HepG2 (cell line): ENCODE measurements around the gene HECA. TPM values are rescaled to one million over a fixed set of nuclear protein-coding genes. Genes with fewer than 3 reads are reported as not detected.

Source experiments
- JUNB ChIP-seq: sonication (generic); formaldehyde crosslinking; IDR thresholded peaks from 2 replicates; pipeline ENCODE4 v1.8.0; 2022; ENCODE audit warnings: missing genetic modification reagents, mild to moderate bottlenecking, borderline replicate concordance
- MBD4 ChIP-seq: IDR thresholded peaks from 2 replicates; pipeline ENCODE4 v1.6.1; 2012; ENCODE audit warnings: low read length, inconsistent platforms, borderline replicate concordance
- MTF2 ChIP-seq: sonication (generic); formaldehyde crosslinking; IDR thresholded peaks from 2 replicates; pipeline ENCODE4 v1.5.0; 2020; ENCODE audit warnings: missing genetic modification reagents, borderline replicate concordance
- RAD51 ChIP-seq: fragments of 450-650 bp; IDR thresholded peaks from 2 replicates; pipeline ENCODE4 v1.6.1; 2016; ENCODE audit warnings: borderline replicate concordance
- SMARCC2 ChIP-seq: fragments of 450-650 bp; IDR thresholded peaks from 2 replicates; pipeline ENCODE4 v1.6.1; 2017; ENCODE audit warnings: antibody characterized with exemption, mild to moderate bottlenecking
- STAT5B ChIP-seq: sonication (generic); formaldehyde crosslinking; IDR thresholded peaks from 2 replicates; pipeline ENCODE4 v1.4.0; 2020; ENCODE audit warnings: missing genetic modification reagents
- ZBTB20 ChIP-seq: sonication (generic); formaldehyde crosslinking; IDR thresholded peaks from 2 replicates; pipeline ENCODE4 v1.8.1; 2023; ENCODE audit warnings: missing genetic modification reagents, low read depth, mild to moderate bottlenecking, borderline replicate concordance
- ZFP36L1 ChIP-seq: sonication (generic); formaldehyde crosslinking; IDR thresholded peaks from 2 replicates; pipeline ENCODE4 v1.8.0; 2022; ENCODE audit warnings: mild to moderate bottlenecking, missing genetic modification reagents, moderate library complexity
- ZFP37 ChIP-seq: sonication (generic); formaldehyde crosslinking; IDR thresholded peaks from 2 replicates; pipeline ENCODE4 v1.4.0; 2020; ENCODE audit warnings: missing genetic modification reagents, borderline replicate concordance
- ZNF282 ChIP-seq: fragments of 450-650 bp; IDR thresholded peaks from 2 replicates; pipeline ENCODE4 v1.6.1; 2018; ENCODE audit not compliant: partially characterized antibody
- ZNF329 ChIP-seq: sonication (generic); formaldehyde crosslinking; IDR thresholded peaks from 2 replicates; pipeline ENCODE4 v1.9.0; 2021; ENCODE audit warnings: low read depth, mild to moderate bottlenecking, missing genetic modification reagents
- polyA plus RNA-seq, 8 experiments: library from polyadenylated mRNA; depleted of rRNA in 3 of 8; stranded (reverse) in 7 of 8; unstranded in 1 of 8; fragments of >200 nt; fragmentation: Illumina TruSeq in 4 of 8; extraction: Trizol in 4 of 8; gene quantifications; 2 replicates each; pipeline versions ENCODE4 v1.2.1 to v1.2.3, GENCODE V29; 2011 to 2016; ENCODE audit warnings: low read depth in 4 of 8, missing spikeins in 1 of 8, mixed read lengths in 1 of 8; ENCODE audit not compliant: insufficient read depth in 1 of 8
- total RNA-seq, 5 experiments: library from RNA; depleted of rRNA; stranded (reverse); fragments of >200 nt; fragmentation: Illumina TruSeq; extraction: Trizol; gene quantifications; 2 replicates each; pipeline ENCODE4 v1.2.3, GENCODE V29; 2016; ENCODE audit warnings: low read depth in 1 of 5
- TF ChIP-seq, protein P1 (sequence below): IDR thresholded peaks from 2 replicates; pipeline ENCODE4 v1.6.1; 2018; ENCODE audit warnings: missing genetic modification reagents, mild to moderate bottlenecking, missing compliant biosample characterization
- TF ChIP-seq, protein P2 (sequence below): sonication (generic); formaldehyde crosslinking; IDR thresholded peaks from 2 replicates; pipeline ENCODE4 v1.4.0; 2020; ENCODE audit warnings: missing genetic modification reagents, borderline replicate concordance
- TF ChIP-seq, protein P3 (sequence below): sonication (generic); formaldehyde crosslinking; IDR thresholded peaks from 2 replicates; pipeline ENCODE4 v1.5.1; 2020; ENCODE audit warnings: missing genetic modification reagents, mild to moderate bottlenecking, borderline replicate concordance
- TF ChIP-seq, protein P4 (sequence below): sonication (generic); formaldehyde crosslinking; IDR thresholded peaks from 2 replicates; pipeline ENCODE4 v1.5.0; 2020; ENCODE audit warnings: missing genetic modification reagents, mild to moderate bottlenecking, borderline replicate concordance
- TF ChIP-seq, protein P5 (sequence below): sonication (generic); formaldehyde crosslinking; IDR thresholded peaks from 2 replicates; pipeline ENCODE4 v1.4.0; 2020; ENCODE audit warnings: missing genetic modification reagents
- TF ChIP-seq, protein P6 (sequence below): sonication (generic); formaldehyde crosslinking; IDR thresholded peaks from 2 replicates; pipeline ENCODE4 v1.4.0; 2020; ENCODE audit warnings: missing genetic modification reagents, borderline replicate concordance
- TF ChIP-seq, protein P7 (sequence below): sonication (generic); formaldehyde crosslinking; IDR thresholded peaks from 2 replicates; pipeline ENCODE4 v1.4.0; 2020; ENCODE audit warnings: missing genetic modification reagents, borderline replicate concordance

Gene HECA
- total and polyA plus RNA-seq, 2 of the 13 experiments (the other 11 are each of a cell fraction or from before 2014, with no cell fraction given), result 0.18 to 0.49 TPM

DNA sequence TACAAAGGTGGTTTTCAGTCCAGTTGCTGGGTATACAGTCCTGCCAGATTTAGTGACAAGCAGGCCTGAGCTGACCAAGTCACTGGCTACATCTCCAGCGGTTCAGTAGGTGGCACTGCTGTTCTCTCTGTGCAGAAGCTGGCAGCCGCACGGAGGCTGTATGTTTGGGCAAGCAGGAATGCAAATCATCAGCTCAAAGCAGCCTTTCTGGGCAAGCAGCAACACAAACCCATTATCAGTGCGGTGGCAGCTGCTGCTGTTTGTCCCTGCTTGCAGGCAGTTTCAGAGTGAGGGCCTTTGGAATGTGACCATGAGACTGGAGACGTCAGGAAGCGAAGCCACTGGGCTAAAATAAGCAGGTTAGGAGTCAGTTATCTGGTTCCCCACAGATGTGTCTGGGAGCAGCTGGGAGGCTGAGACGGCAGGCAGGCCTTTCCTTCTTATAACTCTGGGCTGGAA is 84.4 kb downstream of the HECA start (continued):
- TF ChIP-seq, protein P1, sequence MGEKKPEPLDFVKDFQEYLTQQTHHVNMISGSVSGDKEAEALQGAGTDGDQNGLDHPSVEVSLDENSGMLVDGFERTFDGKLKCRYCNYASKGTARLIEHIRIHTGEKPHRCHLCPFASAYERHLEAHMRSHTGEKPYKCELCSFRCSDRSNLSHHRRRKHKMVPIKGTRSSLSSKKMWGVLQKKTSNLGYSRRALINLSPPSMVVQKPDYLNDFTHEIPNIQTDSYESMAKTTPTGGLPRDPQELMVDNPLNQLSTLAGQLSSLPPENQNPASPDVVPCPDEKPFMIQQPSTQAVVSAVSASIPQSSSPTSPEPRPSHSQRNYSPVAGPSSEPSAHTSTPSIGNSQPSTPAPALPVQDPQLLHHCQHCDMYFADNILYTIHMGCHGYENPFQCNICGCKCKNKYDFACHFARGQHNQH (CRISPR knock-in tag), result peak; percentile 78
- TF ChIP-seq ZFP36L1 (CRISPR knock-in tag) (0 out of 2 replicates have a peak, but pooled peaks have one; percentile 57), MTF2 (CRISPR knock-in tag) (no peak), SMARCC2 (no peak), JUNB (CRISPR knock-in tag) (no peak), ZNF329 (CRISPR knock-in tag) (no peak), ZNF282 (no peak), ZBTB20 (no peak), RAD51 (no peak), ZFP37 (no peak), STAT5B (CRISPR knock-in tag) (no peak), MBD4 (no peak)
- TF ChIP-seq, protein P2, sequence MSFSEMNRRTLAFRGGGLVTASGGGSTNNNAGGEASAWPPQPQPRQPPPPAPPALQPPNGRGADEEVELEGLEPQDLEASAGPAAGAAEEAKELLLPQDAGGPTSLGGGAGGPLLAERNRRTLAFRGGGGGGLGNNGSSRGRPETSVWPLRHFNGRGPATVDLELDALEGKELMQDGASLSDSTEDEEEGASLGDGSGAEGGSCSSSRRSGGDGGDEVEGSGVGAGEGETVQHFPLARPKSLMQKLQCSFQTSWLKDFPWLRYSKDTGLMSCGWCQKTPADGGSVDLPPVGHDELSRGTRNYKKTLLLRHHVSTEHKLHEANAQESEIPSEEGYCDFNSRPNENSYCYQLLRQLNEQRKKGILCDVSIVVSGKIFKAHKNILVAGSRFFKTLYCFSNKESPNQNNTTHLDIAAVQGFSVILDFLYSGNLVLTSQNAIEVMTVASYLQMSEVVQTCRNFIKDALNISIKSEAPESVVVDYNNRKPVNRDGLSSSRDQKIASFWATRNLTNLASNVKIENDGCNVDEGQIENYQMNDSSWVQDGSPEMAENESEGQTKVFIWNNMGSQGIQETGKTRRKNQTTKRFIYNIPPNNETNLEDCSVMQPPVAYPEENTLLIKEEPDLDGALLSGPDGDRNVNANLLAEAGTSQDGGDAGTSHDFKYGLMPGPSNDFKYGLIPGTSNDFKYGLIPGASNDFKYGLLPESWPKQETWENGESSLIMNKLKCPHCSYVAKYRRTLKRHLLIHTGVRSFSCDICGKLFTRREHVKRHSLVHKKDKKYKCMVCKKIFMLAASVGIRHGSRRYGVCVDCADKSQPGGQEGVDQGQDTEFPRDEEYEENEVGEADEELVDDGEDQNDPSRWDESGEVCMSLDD (CRISPR knock-in tag), result no peak
- TF ChIP-seq, protein P3, sequence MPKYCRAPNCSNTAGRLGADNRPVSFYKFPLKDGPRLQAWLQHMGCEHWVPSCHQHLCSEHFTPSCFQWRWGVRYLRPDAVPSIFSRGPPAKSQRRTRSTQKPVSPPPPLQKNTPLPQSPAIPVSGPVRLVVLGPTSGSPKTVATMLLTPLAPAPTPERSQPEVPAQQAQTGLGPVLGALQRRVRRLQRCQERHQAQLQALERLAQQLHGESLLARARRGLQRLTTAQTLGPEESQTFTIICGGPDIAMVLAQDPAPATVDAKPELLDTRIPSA (CRISPR knock-in tag), result no peak
- TF ChIP-seq, protein P4, sequence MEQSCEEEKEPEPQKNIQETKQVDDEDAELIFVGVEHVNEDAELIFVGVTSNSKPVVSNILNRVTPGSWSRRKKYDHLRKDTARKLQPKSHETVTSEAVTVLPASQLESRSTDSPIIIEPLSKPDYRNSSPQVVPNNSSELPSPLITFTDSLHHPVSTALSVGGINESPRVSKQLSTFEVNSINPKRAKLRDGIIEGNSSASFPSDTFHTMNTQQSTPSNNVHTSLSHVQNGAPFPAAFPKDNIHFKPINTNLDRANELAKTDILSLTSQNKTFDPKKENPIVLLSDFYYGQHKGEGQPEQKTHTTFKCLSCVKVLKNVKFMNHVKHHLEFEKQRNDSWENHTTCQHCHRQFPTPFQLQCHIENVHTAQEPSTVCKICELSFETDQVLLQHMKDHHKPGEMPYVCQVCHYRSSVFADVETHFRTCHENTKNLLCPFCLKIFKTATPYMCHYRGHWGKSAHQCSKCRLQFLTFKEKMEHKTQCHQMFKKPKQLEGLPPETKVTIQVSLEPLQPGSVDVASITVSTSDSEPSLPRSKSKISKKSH, result no peak
- TF ChIP-seq, protein P5, sequence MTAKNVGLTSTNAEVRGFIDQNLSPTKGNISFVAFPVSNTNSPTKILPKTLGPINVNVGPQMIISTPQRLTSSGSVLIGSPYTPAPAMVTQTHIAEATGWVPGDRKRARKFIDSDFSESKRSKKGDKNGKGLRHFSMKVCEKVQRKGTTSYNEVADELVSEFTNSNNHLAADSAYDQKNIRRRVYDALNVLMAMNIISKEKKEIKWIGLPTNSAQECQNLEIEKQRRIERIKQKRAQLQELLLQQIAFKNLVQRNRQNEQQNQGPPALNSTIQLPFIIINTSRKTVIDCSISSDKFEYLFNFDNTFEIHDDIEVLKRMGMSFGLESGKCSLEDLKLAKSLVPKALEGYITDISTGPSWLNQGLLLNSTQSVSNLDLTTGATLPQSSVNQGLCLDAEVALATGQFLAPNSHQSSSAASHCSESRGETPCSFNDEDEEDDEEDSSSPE (CRISPR knock-in tag), result no peak
- TF ChIP-seq, protein P6, sequence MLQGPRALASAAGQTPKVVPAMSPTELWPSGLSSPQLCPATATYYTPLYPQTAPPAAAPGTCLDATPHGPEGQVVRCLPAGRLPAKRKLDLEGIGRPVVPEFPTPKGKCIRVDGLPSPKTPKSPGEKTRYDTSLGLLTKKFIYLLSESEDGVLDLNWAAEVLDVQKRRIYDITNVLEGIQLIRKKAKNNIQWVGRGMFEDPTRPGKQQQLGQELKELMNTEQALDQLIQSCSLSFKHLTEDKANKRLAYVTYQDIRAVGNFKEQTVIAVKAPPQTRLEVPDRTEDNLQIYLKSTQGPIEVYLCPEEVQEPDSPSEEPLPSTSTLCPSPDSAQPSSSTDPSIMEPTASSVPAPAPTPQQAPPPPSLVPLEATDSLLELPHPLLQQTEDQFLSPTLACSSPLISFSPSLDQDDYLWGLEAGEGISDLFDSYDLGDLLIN (CRISPR knock-in tag), result no peak
- TF ChIP-seq, protein P7, sequence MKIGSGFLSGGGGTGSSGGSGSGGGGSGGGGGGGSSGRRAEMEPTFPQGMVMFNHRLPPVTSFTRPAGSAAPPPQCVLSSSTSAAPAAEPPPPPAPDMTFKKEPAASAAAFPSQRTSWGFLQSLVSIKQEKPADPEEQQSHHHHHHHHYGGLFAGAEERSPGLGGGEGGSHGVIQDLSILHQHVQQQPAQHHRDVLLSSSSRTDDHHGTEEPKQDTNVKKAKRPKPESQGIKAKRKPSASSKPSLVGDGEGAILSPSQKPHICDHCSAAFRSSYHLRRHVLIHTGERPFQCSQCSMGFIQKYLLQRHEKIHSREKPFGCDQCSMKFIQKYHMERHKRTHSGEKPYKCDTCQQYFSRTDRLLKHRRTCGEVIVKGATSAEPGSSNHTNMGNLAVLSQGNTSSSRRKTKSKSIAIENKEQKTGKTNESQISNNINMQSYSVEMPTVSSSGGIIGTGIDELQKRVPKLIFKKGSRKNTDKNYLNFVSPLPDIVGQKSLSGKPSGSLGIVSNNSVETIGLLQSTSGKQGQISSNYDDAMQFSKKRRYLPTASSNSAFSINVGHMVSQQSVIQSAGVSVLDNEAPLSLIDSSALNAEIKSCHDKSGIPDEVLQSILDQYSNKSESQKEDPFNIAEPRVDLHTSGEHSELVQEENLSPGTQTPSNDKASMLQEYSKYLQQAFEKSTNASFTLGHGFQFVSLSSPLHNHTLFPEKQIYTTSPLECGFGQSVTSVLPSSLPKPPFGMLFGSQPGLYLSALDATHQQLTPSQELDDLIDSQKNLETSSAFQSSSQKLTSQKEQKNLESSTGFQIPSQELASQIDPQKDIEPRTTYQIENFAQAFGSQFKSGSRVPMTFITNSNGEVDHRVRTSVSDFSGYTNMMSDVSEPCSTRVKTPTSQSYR (CRISPR knock-in tag), result no peak
